ENCODE results near the gene ZNF423.

ZNF423 gene

DNA sequence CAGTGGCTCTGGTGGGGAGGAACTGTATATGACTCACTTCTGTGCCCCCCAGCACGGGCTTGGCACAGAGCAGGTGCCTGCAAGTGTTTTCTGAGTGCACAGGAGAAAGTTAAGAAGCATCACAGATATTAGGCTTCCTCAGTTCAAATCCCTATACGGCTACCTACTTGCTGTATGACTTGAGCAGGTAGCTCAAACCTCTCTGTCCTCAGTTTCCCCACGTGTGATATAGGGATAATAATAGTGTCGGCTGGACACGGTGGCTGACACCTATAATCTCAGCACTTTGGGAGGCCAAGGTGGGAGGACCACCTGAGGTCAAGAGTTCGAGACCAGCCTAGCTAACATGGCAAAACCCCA is 386.6 kb downstream of the ZNF423 start:
- H3K4me1 ChIP-seq (ENCODE audit: control insufficient read depth, insufficient read depth, low read length) = no peaks in the 10 kb centered on the region
- H3K4me3 ChIP-seq (ENCODE audit: low read depth, low read length) = no peak overlapping the region
- no peak overlapping the region for H3K9ac ChIP-seq (ENCODE audit: low read depth, low read length)
- no peaks in the 10 kb centered on the region for H3K36me3 ChIP-seq (ENCODE audit: control insufficient read depth, insufficient read depth, low read length)
- H3K9me3 ChIP-seq (ENCODE audit: control insufficient read depth, insufficient read depth, low read length) = no peaks in the 10 kb centered on the region
- peaks cover 14% of the 10 kb centered on the region for H3K27me3 ChIP-seq (ENCODE audit: control insufficient read depth, insufficient read depth, low read length)

GRCh38 chr16:49468611-49469310 is 387.2 kb downstream of the ZNF423 start:
- no peaks in the 10 kb centered on the region for H3K9me3 ChIP-seq (ENCODE audit: control insufficient read depth, insufficient read depth, low read length)
- no peaks in the 10 kb centered on the region for H3K4me1 ChIP-seq (ENCODE audit: control insufficient read depth, insufficient read depth, low read length)
- H3K9ac ChIP-seq (ENCODE audit: low read depth, low read length) = no peak overlapping the region
- no peak overlapping the region for H3K4me3 ChIP-seq (ENCODE audit: low read depth, low read length)
- peaks cover 14% of the 10 kb centered on the region for H3K27me3 ChIP-seq (ENCODE audit: control insufficient read depth, insufficient read depth, low read length)
- no peaks in the 10 kb centered on the region for H3K36me3 ChIP-seq (ENCODE audit: control insufficient read depth, insufficient read depth, low read length)

- Histone ChIP-seq H3K4me1 (ENCODE audit: control insufficient read depth, insufficient read depth, low read length) (no peaks in the 10 kb centered on the region), H3K27me3 (ENCODE audit: control insufficient read depth, insufficient read depth, low read length) (peaks cover 14% of the 10 kb centered on the region), H3K36me3 (ENCODE audit: control insufficient read depth, insufficient read depth, low read length) (no peaks in the 10 kb centered on the region), H3K9me3 (ENCODE audit: control insufficient read depth, insufficient read depth, low read length) (no peaks in the 10 kb centered on the region), H3K9ac (ENCODE audit: low read depth, low read length) (no peak overlapping the region), H3K4me3 (ENCODE audit: low read depth, low read length) (no peak overlapping the region)
Observed at GRCh38 chr16:49467540-49468372, 388.2 kb downstream of the ZNF423 start.

- H3K4me1 ChIP-seq (ENCODE audit: control insufficient read depth, insufficient read depth, low read length) = no peaks in the 10 kb centered on the region
- H3K27me3 ChIP-seq (ENCODE audit: control insufficient read depth, insufficient read depth, low read length) = peaks cover 14% of the 10 kb centered on the region
- no peak overlapping the region for H3K9ac ChIP-seq (ENCODE audit: low read depth, low read length)
Observed at GRCh38 chr16:49466881-49467280, 389.0 kb downstream of the ZNF423 start.

DNA sequence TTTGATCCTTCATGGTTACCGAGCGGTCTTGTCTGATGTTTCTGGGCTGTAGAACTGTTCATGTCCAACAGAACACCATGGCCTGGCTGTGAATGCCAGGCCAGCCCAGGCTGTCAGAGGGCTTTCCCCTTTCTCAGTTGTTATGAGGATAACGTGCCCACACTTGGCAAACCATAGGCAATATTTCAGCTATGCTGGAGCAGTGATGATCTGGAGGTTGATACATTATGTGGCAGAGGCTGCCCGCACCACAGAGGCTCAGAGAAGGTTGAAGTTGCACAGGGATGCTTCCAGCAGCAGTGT is 389.4 kb downstream of the ZNF423 start:
- peaks cover 14% of the 10 kb centered on the region for H3K27me3 ChIP-seq (ENCODE audit: control insufficient read depth, insufficient read depth, low read length)

More at GRCh38 chr16:49466881-49467280, 389.0 kb downstream of the ZNF423 start:
- no peaks in the 10 kb centered on the region for H3K36me3 ChIP-seq (ENCODE audit: control insufficient read depth, insufficient read depth, low read length)
- H3K4me3 ChIP-seq (ENCODE audit: low read depth, low read length) = no peak overlapping the region
- H3K9me3 ChIP-seq (ENCODE audit: control insufficient read depth, insufficient read depth, low read length) = no peaks in the 10 kb centered on the region

GRCh38 chr16:49465661-49466528 is 390.0 kb downstream of the ZNF423 start:
- H3K27me3 ChIP-seq (ENCODE audit: control insufficient read depth, insufficient read depth, low read length) = peaks cover 14% of the 10 kb centered on the region
- H3K4me1 ChIP-seq (ENCODE audit: control insufficient read depth, insufficient read depth, low read length) = no peaks in the 10 kb centered on the region
- no peak overlapping the region for H3K9ac ChIP-seq (ENCODE audit: low read depth, low read length)
- H3K36me3 ChIP-seq (ENCODE audit: control insufficient read depth, insufficient read depth, low read length) = no peaks in the 10 kb centered on the region
- H3K4me3 ChIP-seq (ENCODE audit: low read depth, low read length) = peak overlapping the region; percentile 54
- no peaks in the 10 kb centered on the region for H3K9me3 ChIP-seq (ENCODE audit: control insufficient read depth, insufficient read depth, low read length)

More for the DNA sequence above, 389.4 kb downstream of the ZNF423 start:
- Histone ChIP-seq H3K4me1 (ENCODE audit: control insufficient read depth, insufficient read depth, low read length) (no peaks in the 10 kb centered on the region), H3K9me3 (ENCODE audit: control insufficient read depth, insufficient read depth, low read length) (no peaks in the 10 kb centered on the region), H3K36me3 (ENCODE audit: control insufficient read depth, insufficient read depth, low read length) (no peaks in the 10 kb centered on the region), H3K4me3 (ENCODE audit: low read depth, low read length) (no peak overlapping the region), H3K9ac (ENCODE audit: low read depth, low read length) (no peak overlapping the region)

- Histone ChIP-seq H3K9me3 (ENCODE audit: control insufficient read depth, insufficient read depth, low read length) (no peaks in the 10 kb centered on the region), H3K4me3 (ENCODE audit: low read depth, low read length) (peak overlapping the region; percentile 54), H3K9ac (ENCODE audit: low read depth, low read length) (no peak overlapping the region), H3K27me3 (ENCODE audit: control insufficient read depth, insufficient read depth, low read length) (peaks cover 14% of the 10 kb centered on the region), H3K4me1 (ENCODE audit: control insufficient read depth, insufficient read depth, low read length) (no peaks in the 10 kb centered on the region), H3K36me3 (ENCODE audit: control insufficient read depth, insufficient read depth, low read length) (no peaks in the 10 kb centered on the region)
Observed at GRCh38 chr16:49464877-49465504, 390.9 kb downstream of the ZNF423 start.

- no peaks in the 10 kb centered on the region for H3K4me1 ChIP-seq (ENCODE audit: control insufficient read depth, insufficient read depth, low read length)
- H3K27me3 ChIP-seq (ENCODE audit: control insufficient read depth, insufficient read depth, low read length) = peaks cover 14% of the 10 kb centered on the region
- H3K9me3 ChIP-seq (ENCODE audit: control insufficient read depth, insufficient read depth, low read length) = no peaks in the 10 kb centered on the region
- no peak overlapping the region for H3K4me3 ChIP-seq (ENCODE audit: low read depth, low read length)
- no peaks in the 10 kb centered on the region for H3K36me3 ChIP-seq (ENCODE audit: control insufficient read depth, insufficient read depth, low read length)
- H3K9ac ChIP-seq (ENCODE audit: low read depth, low read length) = no peak overlapping the region
Observed at GRCh38 chr16:49464093-49464492, 391.8 kb downstream of the ZNF423 start.

DNA sequence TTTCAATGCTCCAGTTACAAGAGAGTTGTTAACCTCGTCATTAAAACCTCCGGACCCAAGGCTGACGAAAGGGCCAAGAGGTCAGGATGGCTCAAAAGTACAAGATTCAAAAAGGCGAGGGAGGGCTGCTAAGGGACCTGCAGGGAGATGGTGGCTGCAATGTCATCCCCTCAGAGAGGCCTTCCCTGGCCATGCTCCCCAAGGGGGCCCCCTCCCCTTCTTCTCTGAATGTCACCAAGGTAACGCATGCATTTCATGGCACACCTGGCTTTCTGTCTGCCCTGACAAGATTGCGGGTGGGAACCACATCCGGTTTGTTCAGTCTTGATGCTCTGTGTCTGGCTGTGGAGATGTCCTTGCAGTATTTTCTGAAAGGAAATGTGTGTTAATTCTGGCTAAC is 392.4 kb downstream of the ZNF423 start:
- Histone ChIP-seq H3K9me3 (ENCODE audit: control insufficient read depth, insufficient read depth, low read length) (no peaks in the 10 kb centered on the region), H3K9ac (ENCODE audit: low read depth, low read length) (no peak overlapping the region), H3K36me3 (ENCODE audit: control insufficient read depth, insufficient read depth, low read length) (no peaks in the 10 kb centered on the region), H3K4me3 (ENCODE audit: low read depth, low read length) (no peak overlapping the region), H3K27me3 (ENCODE audit: control insufficient read depth, insufficient read depth, low read length) (peaks cover 14% of the 10 kb centered on the region), H3K4me1 (ENCODE audit: control insufficient read depth, insufficient read depth, low read length) (no peaks in the 10 kb centered on the region)

GRCh38 chr16:49462989-49463371 is 392.9 kb downstream of the ZNF423 start:
- no peaks in the 10 kb centered on the region for H3K4me1 ChIP-seq (ENCODE audit: control insufficient read depth, insufficient read depth, low read length)
- peaks cover 14% of the 10 kb centered on the region for H3K27me3 ChIP-seq (ENCODE audit: control insufficient read depth, insufficient read depth, low read length)
- no peaks in the 10 kb centered on the region for H3K36me3 ChIP-seq (ENCODE audit: control insufficient read depth, insufficient read depth, low read length)
- no peak overlapping the region for H3K9ac ChIP-seq (ENCODE audit: low read depth, low read length)
- H3K9me3 ChIP-seq (ENCODE audit: control insufficient read depth, insufficient read depth, low read length) = no peaks in the 10 kb centered on the region
- H3K4me3 ChIP-seq (ENCODE audit: low read depth, low read length) = no peak overlapping the region

DNA sequence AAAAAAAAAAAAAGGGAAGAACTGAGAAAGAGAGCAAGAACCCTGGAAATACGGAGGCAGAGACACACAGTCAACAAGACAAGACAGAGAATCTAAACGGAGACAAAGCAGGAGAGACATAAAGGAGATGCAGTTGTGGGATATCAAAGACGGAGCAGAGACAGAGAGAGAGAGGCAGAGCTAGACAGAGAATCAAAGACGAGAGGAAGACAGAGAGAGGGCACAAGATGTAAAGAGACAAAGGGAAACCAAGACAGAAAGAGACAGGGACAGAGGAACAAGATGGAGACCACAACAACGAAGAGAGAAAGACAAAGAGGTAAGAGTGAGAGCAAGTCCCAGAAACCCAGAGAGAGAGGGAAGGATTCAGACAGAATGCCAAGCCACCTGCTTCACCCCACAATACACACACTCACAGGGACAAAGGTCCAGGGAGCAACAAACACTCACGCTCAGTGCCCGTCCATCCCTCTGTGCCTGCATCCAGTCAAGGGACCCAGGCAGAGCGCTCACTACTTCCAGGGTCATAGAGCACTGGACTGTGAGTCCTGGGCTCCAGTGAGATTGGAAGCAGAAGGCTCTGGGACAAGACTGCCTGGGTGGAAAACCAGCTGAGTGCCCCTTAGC is 393.4 kb downstream of the ZNF423 start:
- no peaks in the 10 kb centered on the region for H3K36me3 ChIP-seq (ENCODE audit: control insufficient read depth, insufficient read depth, low read length)
- no peak overlapping the region for H3K9ac ChIP-seq (ENCODE audit: low read depth, low read length)
- no peaks in the 10 kb centered on the region for H3K9me3 ChIP-seq (ENCODE audit: control insufficient read depth, insufficient read depth, low read length)
- peaks cover 14% of the 10 kb centered on the region for H3K27me3 ChIP-seq (ENCODE audit: control insufficient read depth, insufficient read depth, low read length)
- no peak overlapping the region for H3K4me3 ChIP-seq (ENCODE audit: low read depth, low read length)
- H3K4me1 ChIP-seq (ENCODE audit: control insufficient read depth, insufficient read depth, low read length) = no peaks in the 10 kb centered on the region
